22Rv1 (cell line): ENCODE results near the gene PIK3CD.

ENCODE experiments used
- H3K27ac ChIP-seq: fragments of 450-650 bp; 2 replicates; pipeline ENCODE4 v1.5.1; 2017
- ZFX ChIP-seq: fragments of 450-650 bp; IDR thresholded peaks from 2 replicates; pipeline ENCODE4 v1.6.1; 2017; ENCODE audit warnings: antibody characterized with exemption, borderline replicate concordance
- TF ChIP-seq, protein P1 (sequence below): fragments of 450-650 bp; IDR thresholded peaks from 2 replicates; pipeline ENCODE4 v1.5.1; 2017; ENCODE audit warnings: mild to moderate bottlenecking

PIK3CD gene

DNA sequence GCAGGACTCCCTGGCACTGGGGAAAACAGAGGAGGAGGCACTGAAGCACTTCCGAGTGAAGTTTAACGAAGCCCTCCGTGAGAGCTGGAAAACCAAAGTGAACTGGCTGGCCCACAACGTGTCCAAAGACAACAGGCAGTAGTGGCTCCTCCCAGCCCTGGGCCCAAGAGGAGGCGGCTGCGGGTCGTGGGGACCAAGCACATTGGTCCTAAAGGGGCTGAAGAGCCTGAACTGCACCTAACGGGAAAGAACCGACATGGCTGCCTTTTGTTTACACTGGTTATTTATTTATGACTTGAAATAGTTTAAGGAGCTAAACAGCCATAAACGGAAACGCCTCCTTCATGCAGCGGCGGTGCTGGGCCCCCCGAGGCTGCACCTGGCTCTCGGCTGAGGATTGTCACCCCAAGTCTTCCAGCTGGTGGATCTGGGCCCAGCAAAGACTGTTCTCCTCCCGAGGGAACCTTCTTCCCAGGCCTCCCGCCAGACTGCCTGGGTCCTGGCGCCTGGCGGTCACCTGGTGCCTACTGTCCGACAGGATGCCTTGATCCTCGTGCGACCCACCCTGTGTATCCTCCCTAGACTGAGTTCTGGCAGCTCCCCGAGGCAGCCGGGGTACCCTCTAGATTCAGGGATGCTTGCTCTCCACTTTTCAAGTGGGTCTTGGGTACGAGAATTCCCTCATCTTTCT, 75.5 kb downstream of the PIK3CD start:
- peak overlapping the region; percentile 37 for H3K27ac ChIP-seq
- TF ChIP-seq, protein P1, sequence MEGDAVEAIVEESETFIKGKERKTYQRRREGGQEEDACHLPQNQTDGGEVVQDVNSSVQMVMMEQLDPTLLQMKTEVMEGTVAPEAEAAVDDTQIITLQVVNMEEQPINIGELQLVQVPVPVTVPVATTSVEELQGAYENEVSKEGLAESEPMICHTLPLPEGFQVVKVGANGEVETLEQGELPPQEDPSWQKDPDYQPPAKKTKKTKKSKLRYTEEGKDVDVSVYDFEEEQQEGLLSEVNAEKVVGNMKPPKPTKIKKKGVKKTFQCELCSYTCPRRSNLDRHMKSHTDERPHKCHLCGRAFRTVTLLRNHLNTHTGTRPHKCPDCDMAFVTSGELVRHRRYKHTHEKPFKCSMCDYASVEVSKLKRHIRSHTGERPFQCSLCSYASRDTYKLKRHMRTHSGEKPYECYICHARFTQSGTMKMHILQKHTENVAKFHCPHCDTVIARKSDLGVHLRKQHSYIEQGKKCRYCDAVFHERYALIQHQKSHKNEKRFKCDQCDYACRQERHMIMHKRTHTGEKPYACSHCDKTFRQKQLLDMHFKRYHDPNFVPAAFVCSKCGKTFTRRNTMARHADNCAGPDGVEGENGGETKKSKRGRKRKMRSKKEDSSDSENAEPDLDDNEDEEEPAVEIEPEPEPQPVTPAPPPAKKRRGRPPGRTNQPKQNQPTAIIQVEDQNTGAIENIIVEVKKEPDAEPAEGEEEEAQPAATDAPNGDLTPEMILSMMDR, result no peak
- no peak for TF ChIP-seq ZFX

DNA sequence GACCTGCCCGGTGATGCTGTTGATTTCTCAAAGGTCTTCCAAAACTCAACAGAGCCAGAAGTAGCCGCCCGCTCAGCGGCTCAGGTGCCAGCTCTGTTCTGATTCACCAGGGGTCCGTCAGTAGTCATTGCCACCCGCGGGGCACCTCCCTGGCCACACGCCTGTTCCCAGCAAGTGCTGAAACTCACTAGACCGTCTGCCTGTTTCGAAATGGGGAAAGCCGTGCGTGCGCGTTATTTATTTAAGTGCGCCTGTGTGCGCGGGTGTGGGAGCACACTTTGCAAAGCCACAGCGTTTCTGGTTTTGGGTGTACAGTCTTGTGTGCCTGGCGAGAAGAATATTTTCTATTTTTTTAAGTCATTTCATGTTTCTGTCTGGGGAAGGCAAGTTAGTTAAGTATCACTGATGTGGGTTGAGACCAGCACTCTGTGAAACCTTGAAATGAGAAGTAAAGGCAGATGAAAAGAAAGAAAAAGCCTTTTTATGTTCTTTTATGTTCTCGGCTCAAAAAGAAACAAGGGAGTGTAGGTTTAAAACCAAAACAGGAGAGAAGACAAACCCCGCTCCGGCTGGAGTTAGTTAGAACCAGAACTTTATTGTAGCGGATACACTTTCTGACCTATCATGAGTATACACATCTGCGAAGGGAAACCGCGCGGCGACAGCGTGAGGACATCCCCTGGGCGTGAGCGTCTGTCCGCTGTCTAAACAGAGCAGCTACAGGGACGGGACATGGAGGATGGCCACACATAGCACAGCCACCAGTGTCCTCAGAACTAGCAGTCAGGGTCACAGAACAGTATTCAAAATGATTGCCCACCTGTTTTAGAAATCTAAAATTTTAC, 77.1 kb downstream of the PIK3CD start:
- no peak for TF ChIP-seq ZFX
- TF ChIP-seq, protein P1, result no peak
- 0 out of 2 replicates have a peak overlapping the region, but pooled peaks have one; percentile 4 for H3K27ac ChIP-seq

DNA sequence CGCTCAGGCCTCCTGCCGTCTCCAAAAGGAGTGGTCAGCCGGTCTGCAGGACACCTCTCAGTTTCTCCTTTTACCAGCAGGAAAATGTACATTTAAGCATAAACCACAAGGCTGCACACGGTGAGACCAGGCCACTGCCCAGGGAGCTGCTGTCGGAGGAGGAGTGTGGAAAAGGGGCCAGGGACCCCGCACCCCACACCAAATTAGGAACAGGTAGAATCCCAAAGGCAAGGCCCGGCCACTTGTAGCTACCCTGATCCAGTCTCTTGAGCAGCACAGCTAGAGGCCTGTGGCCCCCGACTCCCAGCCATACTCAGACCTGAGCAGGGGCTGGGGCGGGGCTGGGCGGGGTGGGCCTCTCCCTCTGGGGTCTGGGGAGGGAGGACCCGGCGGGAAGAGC, 78.0 kb downstream of the PIK3CD start:
- TF ChIP-seq, protein P1, result no peak
- no peak for TF ChIP-seq ZFX
- H3K27ac ChIP-seq, result no peak overlapping the region

DNA sequence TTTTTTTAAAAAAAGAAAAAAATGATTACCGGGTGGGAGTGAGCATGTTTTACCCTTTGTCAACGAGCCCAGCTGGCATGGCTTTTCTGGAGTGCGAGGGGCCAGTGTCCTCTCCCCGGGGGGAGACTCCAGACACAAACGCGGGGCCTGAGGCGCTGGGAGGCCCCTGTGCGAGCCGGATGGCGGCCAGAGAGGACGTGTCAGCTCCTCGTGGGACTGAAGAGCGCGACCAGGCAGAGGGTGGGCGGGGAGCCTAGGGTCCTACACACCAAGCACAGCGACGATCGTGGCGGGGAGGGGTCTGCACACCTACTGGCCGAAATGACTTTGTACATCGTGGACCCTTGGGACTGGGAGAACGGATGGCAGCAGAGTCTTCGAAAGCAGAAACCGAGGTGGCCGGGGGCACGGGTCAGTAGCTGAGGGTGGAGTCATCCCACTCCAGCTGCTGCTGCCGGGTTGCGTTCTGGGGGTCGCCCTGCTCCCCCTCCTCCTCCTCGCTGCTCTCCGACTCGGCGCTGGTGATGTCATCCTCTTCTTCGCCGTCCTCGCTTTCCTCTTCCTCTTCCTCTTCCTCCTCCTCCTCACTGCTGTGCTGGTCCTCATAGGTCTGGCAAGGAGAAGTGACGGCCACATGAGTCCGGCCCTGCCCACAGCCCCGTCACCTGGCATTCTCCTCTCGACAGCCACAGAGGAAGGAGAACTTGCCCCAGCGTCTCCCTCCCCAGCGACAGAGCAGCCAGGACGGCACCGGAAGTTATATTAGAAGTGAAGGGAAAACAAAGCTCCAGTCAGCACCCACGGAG, 78.8 kb downstream of the PIK3CD start:
- no peak for TF ChIP-seq ZFX
- TF ChIP-seq, protein P1, result no peak
- H3K27ac ChIP-seq, result no peak overlapping the region

DNA sequence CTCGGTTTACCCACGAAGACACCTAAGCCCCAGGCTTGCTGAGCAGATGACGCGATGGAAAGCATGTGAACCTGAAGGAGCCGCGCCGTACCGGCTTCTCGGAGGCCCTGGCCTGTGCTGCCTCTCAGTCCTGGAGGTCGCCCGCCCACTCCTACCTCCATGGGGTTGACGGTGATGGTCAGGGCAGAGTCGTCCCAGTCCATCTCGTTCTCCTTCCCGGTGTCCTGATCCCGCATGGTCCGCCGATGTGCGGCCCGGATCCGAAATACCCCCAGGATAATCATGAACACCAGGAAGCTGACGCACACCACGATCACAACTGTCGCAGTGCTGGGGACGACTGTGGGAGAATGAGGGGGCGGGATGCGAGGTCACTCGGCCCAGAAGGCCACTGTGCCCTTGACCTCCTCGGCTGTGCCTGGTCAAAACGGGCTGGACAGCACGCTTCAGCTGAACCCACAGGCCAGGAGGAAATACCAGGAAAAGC, 79.6 kb downstream of the PIK3CD start:
- no peak for TF ChIP-seq ZFX

DNA sequence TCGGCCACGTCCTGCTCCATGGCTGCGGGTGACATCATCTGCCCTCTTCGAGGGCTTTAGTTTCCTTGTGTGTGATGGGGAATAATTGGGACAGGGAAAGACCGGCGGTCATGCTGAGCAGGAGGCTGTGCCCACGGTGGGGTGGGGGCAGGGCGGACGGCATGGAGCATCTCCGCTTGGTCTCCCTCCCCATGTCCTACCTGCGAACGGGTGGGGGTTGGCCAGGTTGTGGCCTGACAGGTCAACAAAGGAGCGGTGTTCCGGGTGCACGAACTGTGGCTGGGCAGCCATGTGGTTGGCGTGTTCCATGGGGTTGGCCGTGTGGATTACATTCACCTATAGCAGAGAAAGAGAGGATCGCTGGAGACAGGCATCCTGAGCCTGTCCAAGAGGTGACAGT, 80.0 kb downstream of the PIK3CD start:
- TF ChIP-seq, protein P1, result no peak
- no peak for TF ChIP-seq ZFX
- no peak overlapping the region for H3K27ac ChIP-seq

More for the DNA sequence above, 79.6 kb downstream of the PIK3CD start:
- H3K27ac ChIP-seq, result no peak overlapping the region

DNA sequence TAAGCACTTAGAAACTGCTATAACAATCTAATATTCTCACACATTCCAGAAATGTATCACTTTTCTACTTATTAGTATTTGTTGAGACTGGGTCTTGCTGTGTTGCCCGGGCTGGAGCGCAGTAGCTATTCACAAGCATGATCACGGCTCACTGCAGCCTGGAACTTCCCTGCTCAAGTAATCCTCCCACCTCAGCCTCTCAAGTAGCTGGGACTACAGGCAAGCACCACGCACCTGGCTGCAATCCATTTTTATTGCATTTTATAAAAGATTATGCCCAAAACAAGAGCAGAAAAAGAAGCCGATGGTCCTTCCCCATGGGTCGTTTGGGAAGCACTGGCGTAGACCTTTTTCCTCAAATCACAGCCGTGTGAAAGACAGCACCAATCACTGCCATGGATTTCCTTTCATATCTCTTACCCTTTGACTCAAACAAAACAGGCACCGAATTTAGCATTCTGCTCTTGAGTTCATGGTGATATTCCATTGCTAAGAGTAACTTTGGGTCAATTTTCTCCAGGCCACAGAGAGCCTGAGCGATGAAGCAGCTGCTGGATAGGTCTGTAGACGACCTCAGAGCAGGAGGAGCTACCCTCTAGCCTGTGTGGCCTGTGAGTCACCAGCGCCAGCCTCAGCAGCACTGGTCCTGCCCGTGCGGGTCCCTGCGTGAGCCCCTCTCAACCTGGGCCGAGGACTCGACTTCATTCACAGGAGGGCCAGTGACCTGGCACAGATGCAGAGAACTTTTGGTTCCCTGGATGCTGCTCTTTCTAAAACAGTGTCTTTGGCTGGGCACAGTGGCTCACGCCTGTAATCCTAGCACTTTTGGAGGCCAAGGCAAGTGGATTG, 80.8 kb downstream of the PIK3CD start:
- TF ChIP-seq ZFX, result no peak
- TF ChIP-seq, protein P1, result no peak
- H3K27ac ChIP-seq, result no peak overlapping the region
